GM10847 (cell line): ENCODE results near the gene BCAS4.

Experiments used
- POLR2A ChIP-seq: IDR thresholded peaks from 2 replicates; pipeline ENCODE4 v1.6.1; 2011; ENCODE audit not compliant: insufficient read length; ENCODE audit errors: extremely low read depth

BCAS4 gene

GRCh38 chr20:50814438-50815161 lies 19.7 kb downstream of the BCAS4 start:
- TF ChIP-seq POLR2A = no peak

- TF ChIP-seq POLR2A = no peak
Measured at GRCh38 chr20:50815162-50815989, 20.5 kb downstream of the BCAS4 start.

- no peak for TF ChIP-seq POLR2A
Measured at GRCh38 chr20:50817776-50818172, 22.9 kb downstream of the BCAS4 start.

- no peak for TF ChIP-seq POLR2A
Measured at GRCh38 chr20:50819349-50819748, 24.5 kb downstream of the BCAS4 start.

- no peak for TF ChIP-seq POLR2A
Measured at GRCh38 chr20:50820515-50821256, 25.8 kb downstream of the BCAS4 start.

GRCh38 chr20:50821257-50821921 lies 26.5 kb downstream of the BCAS4 start:
- no peak for TF ChIP-seq POLR2A

GRCh38 chr20:50821994-50822393 lies 27.1 kb downstream of the BCAS4 start:
- TF ChIP-seq POLR2A = no peak

GRCh38 chr20:50823319-50823718 lies 28.5 kb downstream of the BCAS4 start:
- no peak for TF ChIP-seq POLR2A

- no peak for TF ChIP-seq POLR2A
Measured at GRCh38 chr20:50824137-50824536, 29.3 kb downstream of the BCAS4 start.

- TF ChIP-seq POLR2A = no peak
Measured at GRCh38 chr20:50826121-50826520, 31.3 kb downstream of the BCAS4 start.

- TF ChIP-seq POLR2A = no peak
Measured at GRCh38 chr20:50828363-50829136, 33.7 kb downstream of the BCAS4 start.

GRCh38 chr20:50831622-50832021 lies 36.8 kb downstream of the BCAS4 start:
- TF ChIP-seq POLR2A = no peak

- no peak for TF ChIP-seq POLR2A
Measured at GRCh38 chr20:50834599-50835005, 39.7 kb downstream of the BCAS4 start.

- TF ChIP-seq POLR2A = no peak
Measured at GRCh38 chr20:50837532-50838321, 42.9 kb downstream of the BCAS4 start.
